Activated CD8-positive, alpha-beta memory T cell treated with anti-CD3 and anti-CD28 coated beads, Interleukin-2, amount 10 ng/mL, durations not matched to agents 7 days and 5 days (primary cell): ENCODE results near the gene QRICH2. TPM values are rescaled to one million over a fixed set of nuclear protein-coding genes. Genes with fewer than 3 reads are reported as not detected.

Experiments used
- ATAC-seq: fragments of 150-1000 bp; cut with Tn5 transposase; one replicate; pipeline ENCODE4 v1.10.0; 2021; ENCODE audit warnings: moderate library complexity
- CTCF ChIA-PET: fragments of 350-600 bp; sonication (Branson Sonifier 250); formaldehyde crosslinking; loops from one replicate; lab custom pipeline; 2021; ENCODE audit warnings: antibody characterized with exemption; lab: Charles Lee
- DNase-seq: peaks from one replicate; pipeline ENCODE4 v3.0.0-alpha.2; 2020
- H3K27ac Mint-ChIP-seq: one replicate; pipeline ENCODE4 v1.8.0; 2021; ENCODE audit warnings: mild to moderate bottlenecking, mixed read lengths
- H3K27me3 Mint-ChIP-seq: one replicate; pipeline ENCODE4 v1.8.0; 2021; ENCODE audit warnings: mixed read lengths
- H3K36me3 Mint-ChIP-seq: one replicate; pipeline ENCODE4 v1.8.0; 2021; ENCODE audit warnings: mild to moderate bottlenecking, mixed read lengths
- H3K4me1 Mint-ChIP-seq: one replicate; pipeline ENCODE4 v1.8.0; 2021; ENCODE audit warnings: mixed read lengths
- H3K4me3 Mint-ChIP-seq: one replicate; pipeline ENCODE4 v1.8.0; 2021; ENCODE audit warnings: mild to moderate bottlenecking, moderate library complexity, mixed read lengths
- H3K9me3 Mint-ChIP-seq: one replicate; pipeline ENCODE4 v1.8.0; 2022; ENCODE audit warnings: low read depth, mixed read lengths
- total RNA-seq, 2 experiments: library from RNA; stranded (reverse); gene quantifications; one replicate each; pipeline ENCODE4 v1.2.3, GENCODE V29; 2021

The QRICH2 gene
- total RNA-seq, 2 experiments from 2014 or later = 3.8 to 5.8 TPM

DNA sequence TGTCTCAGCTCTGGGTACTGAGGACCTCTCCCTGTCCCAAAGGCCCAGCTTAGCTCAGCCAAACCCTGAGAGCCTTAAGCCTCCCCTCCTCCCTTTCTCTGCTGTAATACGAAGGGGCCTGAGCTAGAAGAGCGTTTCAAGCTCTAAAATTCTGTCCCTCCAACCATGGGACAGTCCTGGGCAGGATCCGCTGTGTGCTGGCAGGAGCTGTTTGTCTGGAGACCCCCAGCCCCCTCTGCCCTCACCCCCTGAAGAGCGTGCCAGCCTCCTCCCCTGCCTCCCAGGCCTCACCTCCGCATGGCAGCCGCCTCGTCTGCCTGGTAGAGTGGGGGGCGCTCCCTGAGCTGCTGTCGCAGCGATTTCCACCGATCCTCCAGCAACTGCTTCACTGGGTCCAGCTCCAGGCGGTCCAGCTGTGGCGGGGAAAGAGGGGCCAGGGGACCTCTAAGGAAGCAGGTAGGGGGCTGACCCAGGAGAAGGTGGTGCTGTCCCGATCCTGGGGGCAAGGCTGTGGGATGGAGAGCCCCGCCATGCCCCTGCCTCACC is 28.3 kb downstream of the QRICH2 start:
- no peak overlapping the region for H3K4me3 Mint-ChIP-seq
- DNase-seq (no peak), ATAC-seq (no peak)
- H3K27me3 Mint-ChIP-seq = no peaks in the 10 kb centered on the region
- no peaks in the 10 kb centered on the region for H3K36me3 Mint-ChIP-seq
- no peak overlapping the region for H3K27ac Mint-ChIP-seq
- H3K4me1 Mint-ChIP-seq = peaks cover 1% of the 10 kb centered on the region
- CTCF ChIA-PET = interaction anchor here (0.7 to 13.7 kb wide), 66 partner anchors 8 to 299 kb away, joined by 3 to 308 read pairs (median 5); partner anchors contain the start of genes EXOC7, FOXJ1 and UBALD2
- no peaks in the 10 kb centered on the region for H3K9me3 Mint-ChIP-seq

DNA sequence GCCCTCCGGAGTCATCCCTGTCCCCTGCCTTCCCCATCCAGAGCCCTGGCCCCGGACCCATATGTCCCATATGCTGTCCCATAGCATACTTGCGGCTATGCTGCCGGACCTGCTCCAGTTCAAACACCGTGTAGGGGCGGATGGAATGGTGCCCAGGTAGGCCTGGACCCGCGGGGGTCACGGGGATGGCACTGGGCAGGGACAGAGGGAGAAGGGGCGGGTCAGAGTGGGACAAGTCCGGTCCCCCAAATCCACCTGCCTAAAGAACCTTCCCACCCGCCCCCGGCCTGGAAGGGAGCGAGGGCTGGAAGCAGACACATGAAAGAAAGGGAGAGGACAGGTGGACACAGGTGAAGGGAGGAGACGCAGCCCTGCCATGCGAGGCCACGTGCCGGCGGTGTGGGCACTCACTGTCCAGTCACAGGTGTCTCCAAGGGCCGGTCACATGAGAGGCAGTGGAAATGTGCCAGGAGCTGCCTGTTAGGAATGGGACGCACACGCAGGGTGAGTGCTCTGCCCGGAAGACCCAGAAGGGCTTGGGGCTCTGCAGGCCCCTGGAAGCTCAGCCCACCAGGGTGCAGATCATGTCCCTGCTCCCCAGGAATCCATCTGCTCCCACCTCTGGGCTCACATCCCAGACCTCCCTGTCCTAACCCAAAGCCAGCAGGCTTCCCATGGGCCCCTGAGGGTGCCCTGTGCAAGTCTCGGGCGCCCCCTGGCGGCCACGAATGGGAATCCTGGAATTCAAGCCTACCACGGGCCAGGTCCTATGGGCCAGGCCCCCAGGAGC is 28.9 kb downstream of the QRICH2 start:
- Mint-ChIP-seq H3K27me3 (no peaks in the 10 kb centered on the region), H3K4me3 (no peak overlapping the region), H3K4me1 (peaks cover 4% of the 10 kb centered on the region), H3K27ac (no peak overlapping the region), H3K9me3 (no peaks in the 10 kb centered on the region), H3K36me3 (no peaks in the 10 kb centered on the region)
- ATAC-seq (peak; percentile 88), DNase-seq (peak; percentile 89)
- CTCF ChIA-PET = interaction anchor here (0.7 to 13.7 kb wide), 69 partner anchors 9 to 298 kb away, joined by 3 to 308 read pairs (median 5); partner anchors contain the start of genes EXOC7, FOXJ1 and UBALD2

DNA sequence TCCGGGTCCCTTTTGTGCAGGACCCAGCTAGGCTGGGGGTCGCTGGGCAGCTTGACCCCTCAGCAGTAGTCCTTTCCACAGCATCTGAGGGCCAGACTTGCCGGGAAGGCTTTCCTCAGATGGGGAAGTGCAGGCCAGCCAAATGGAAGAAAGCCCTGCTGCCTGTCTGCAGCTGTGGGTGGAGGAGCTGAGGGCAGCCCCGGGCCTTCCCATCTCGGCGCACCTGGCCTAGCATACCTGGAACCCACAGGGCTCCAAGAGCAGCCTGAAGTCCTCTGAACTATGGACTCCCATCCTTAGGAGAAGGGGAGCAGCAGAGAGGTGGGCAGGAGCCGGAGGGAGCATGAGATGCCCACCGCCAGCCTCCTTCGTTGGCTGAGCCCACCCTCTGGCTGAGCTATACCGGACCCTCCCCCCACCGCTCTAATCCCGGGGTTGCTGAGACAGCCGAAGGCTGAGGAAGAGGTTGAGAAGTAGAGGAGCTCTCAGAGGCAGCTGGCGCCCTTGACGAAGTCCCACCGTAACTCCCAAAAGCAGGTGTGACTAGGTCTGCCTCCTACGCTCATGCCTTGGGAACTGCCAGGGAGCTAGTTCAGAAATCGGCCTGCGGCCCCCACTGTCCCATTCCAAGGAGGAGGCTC is 29.7 kb downstream of the QRICH2 start:
- DNase-seq (peak; percentile 42), ATAC-seq (no peak)
- Mint-ChIP-seq H3K4me3 (no peak overlapping the region), H3K36me3 (no peaks in the 10 kb centered on the region), H3K27ac (no peak overlapping the region), H3K9me3 (no peaks in the 10 kb centered on the region), H3K27me3 (no peaks in the 10 kb centered on the region), H3K4me1 (peaks cover 11% of the 10 kb centered on the region)
- CTCF ChIA-PET = interaction anchor here (1.0 to 13.7 kb wide), 17 partner anchors 9 to 265 kb away, joined by 3 to 308 read pairs (median 17); partner anchors contain the start of genes EXOC7, FOXJ1 and UBALD2

DNA sequence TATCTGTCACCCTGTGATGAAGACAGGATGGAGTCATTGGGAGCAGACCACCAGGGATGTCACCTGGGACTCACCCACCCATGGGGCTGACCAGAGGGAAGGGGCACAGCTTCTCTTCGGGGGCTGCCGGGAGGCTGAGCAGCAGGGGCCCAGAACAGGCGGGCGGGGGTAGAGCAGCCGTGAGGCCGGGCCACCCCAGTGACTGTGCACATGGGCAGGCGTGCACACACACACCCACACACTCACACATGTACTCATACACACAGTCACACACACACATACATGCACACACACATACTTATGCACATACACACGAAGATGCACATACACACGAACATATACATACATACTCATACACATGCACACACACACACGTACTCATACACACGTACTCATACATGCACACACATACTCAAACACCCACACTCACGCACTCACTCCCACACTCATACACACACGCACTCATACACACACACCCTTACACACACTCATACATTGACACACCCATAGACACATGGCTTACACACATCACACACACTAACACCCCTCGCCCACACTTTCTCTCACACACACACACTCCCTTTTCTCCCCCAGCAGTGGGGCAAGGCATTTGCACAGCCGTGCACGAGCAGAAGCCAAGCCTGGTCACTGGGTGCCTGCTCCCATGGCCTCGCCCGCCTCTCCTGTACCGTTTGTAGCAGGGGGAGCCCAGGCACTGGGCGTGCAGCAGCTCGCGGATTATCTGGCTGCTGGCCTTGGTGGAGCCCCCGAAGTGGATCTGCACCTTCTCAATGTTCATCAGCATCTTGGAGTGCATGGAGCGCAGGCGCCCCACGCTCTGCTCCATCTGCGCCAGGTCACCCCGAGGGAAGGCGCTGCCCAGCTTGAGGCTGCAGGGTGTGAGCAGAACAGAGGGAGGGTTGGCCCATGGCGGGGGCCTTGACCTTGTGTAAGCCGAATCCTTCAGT is 30.5 kb downstream of the QRICH2 start:
- Mint-ChIP-seq H3K27me3 (no peaks in the 10 kb centered on the region), H3K9me3 (no peaks in the 10 kb centered on the region), H3K27ac (peak overlapping the region; percentile 74), H3K4me1 (peaks cover 19% of the 10 kb centered on the region), H3K36me3 (no peaks in the 10 kb centered on the region), H3K4me3 (no peak overlapping the region)
- CTCF ChIA-PET = interaction anchor here (0.6 to 13.7 kb wide), 11 partner anchors 9 to 264 kb away, joined by 3 to 308 read pairs (median 5); no protein-coding TSS in a partner anchor
- ATAC-seq (no peak), DNase-seq (peak; percentile 41)

DNA sequence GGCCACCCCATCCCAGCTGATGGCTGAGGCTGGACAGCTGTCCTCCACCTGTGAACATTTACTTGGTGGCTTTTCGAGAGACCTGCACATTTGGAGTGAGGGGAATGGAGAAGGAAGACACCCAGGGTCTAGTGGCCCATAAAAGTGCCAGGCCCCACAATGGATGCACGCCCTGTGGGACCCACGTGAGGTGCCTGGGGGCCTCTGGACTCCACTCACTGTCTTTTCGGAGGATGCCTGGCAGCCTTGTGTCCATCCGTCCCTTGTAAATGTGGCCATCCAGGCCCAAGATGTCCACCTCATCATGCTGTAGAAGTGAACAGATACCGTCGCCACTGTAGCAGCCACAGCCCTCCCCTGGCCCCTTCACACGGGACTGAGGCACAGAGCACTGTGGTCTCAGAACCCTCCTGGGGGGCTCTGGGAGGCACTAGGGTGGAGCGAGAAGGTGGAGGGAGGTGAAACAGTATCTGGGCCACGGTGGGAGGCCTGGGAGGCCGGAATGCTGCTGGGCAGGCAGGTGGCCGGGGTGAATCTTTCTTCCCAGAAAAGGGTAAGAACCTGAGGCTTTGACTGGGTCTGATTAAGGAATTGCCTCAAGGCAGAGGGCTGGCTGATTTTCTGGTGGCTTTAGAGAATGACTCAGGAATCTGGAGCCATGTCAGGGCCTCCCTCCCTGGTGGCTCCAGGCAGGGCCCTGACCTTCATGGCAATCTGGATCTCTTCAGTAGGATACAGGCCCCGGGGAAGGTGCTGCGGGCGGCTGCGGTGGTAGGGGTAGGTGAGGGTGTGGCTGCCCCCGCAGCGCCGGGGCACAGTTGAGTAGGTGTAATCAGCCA is 31.4 kb downstream of the QRICH2 start:
- Mint-ChIP-seq H3K27ac (peak overlapping the region; percentile 74), H3K4me1 (peaks cover 23% of the 10 kb centered on the region), H3K27me3 (no peaks in the 10 kb centered on the region), H3K4me3 (no peak overlapping the region), H3K9me3 (no peaks in the 10 kb centered on the region), H3K36me3 (peaks cover 2% of the 10 kb centered on the region)
- CTCF ChIA-PET = interaction anchor here (0.6 to 2.8 kb wide), 6 partner anchors 8 to 155 kb away, joined by 3 to 23 read pairs (median 3); no protein-coding TSS in a partner anchor
- no peak for ATAC-seq
- DNase-seq = peak; percentile 41

DNA sequence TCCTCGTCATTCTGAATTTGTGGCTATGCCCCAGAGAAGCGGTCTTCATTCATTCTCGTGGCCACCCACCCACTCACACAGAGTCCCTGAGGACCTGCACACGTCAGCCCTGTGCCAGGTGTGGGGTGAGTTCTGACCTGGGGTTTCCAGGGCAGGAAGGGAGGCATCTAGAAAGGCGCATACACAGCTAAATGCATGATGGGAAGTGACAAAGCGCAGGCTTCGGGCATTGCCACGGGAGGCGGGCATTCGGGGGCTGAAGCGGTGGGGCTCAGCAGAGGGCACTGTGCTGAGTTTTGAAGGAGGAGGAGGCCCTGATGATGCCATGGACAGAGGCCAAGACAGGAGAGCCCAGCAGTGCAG is 32.0 kb downstream of the QRICH2 start:
- ATAC-seq = no peak
- peak; percentile 43 for DNase-seq
- no peaks in the 10 kb centered on the region for H3K27me3 Mint-ChIP-seq
- peaks cover 7% of the 10 kb centered on the region for H3K36me3 Mint-ChIP-seq
- no peak overlapping the region for H3K27ac Mint-ChIP-seq
- CTCF ChIA-PET = interaction anchor here (0.8 to 2.8 kb wide), 5 partner anchors 8 to 155 kb away, joined by 3 to 23 read pairs (median 3); no protein-coding TSS in a partner anchor
- no peak overlapping the region for H3K4me3 Mint-ChIP-seq
- H3K4me1 Mint-ChIP-seq = peaks cover 28% of the 10 kb centered on the region
- no peaks in the 10 kb centered on the region for H3K9me3 Mint-ChIP-seq

DNA sequence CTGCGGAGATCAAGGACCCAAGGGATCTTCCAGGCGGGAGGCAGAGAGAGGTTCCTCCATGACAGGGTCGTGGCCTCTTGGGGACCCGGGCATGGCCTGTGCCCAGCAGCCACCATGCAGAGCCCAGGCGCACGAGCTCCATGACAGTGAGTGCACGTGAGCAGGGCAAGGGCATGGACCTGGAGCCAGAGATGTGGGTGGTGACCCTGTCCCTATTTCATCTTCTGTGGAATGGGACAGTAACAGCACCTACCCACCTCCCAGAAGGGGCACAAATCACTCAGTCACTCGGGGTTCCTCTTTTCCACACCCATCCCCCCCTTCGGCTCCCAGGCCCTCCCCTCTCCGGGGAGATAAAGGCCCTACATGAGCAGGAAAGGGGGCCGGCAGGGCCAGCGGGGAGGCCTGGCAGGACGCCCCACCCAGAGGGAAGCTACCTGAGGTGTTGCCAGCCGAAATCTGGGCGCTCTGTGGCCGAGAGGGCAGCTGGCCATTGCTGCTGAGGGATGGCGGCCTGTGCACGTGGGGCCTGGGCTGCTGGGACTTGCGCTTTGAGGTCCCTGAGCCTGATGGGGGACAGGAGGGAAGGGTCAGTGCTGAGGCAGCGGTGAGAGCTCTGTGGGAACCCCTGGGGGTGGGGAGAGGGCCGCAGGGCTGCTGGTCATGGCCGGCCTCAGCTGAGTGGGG is 32.6 kb downstream of the QRICH2 start:
- DNase-seq = peak; percentile 43

DNA sequence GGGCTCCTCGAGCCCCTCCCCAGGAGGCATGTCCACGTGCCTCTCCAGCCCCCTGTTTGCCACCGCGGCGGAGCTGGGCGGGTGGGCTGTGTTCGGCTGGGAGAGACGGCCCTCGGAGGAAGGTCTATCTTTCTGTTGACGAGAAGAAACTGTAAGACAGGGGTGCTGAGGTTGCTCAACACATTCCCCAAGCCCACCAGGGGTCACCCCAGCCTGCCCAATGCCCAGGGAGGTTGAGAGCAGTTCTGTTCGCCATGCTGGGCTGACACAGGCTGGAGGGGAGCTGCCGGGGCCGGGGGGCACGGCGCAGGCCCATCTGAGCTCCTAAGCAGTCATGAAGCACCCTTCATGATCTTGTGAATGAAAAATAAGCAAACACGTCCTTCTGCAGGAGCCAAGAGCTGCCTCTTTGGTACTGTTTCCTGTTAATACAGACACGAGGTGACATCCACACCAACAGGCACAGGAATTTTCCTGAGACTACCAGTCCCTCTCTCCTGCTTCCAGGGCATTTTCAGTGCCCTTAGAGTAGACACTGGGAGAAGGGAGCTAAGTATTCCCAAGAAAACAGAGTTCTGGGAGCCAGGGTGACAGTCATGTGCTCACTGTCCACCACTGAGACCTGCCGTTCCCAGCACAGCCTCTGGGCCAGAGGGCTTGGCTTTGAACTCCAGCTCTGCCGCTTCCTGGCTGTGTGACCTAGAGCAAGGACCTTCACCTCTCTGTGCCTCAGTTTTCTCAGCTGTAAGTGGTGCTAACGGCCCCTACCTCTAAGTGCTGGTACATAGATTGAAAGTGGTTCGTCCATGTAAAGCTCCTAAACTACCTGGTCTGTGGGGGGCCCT is 33.7 kb downstream of the QRICH2 start:
- H3K27me3 Mint-ChIP-seq = no peaks in the 10 kb centered on the region
- no peak overlapping the region for H3K4me3 Mint-ChIP-seq
- H3K9me3 Mint-ChIP-seq = no peaks in the 10 kb centered on the region
- peaks cover 41% of the 10 kb centered on the region for H3K4me1 Mint-ChIP-seq
- DNase-seq (peak; percentile 50), ATAC-seq (no peak)
- CTCF ChIA-PET = interaction anchor here (0.6 to 3.7 kb wide), 15 partner anchors 8 to 260 kb away, joined by 3 to 25 read pairs (median 5); no protein-coding TSS in a partner anchor
- H3K27ac Mint-ChIP-seq = peak overlapping the region; percentile 63
- H3K36me3 Mint-ChIP-seq = peaks cover 20% of the 10 kb centered on the region

More for the DNA sequence above, 32.6 kb downstream of the QRICH2 start:
- no peak for ATAC-seq
- Mint-ChIP-seq H3K4me3 (no peak overlapping the region), H3K9me3 (no peaks in the 10 kb centered on the region), H3K27ac (no peak overlapping the region), H3K4me1 (peaks cover 33% of the 10 kb centered on the region), H3K36me3 (peaks cover 12% of the 10 kb centered on the region), H3K27me3 (no peaks in the 10 kb centered on the region)
- CTCF ChIA-PET = interaction anchor here (0.8 to 3.7 kb wide), 11 partner anchors 8 to 261 kb away, joined by 3 to 25 read pairs (median 5); no protein-coding TSS in a partner anchor

DNA sequence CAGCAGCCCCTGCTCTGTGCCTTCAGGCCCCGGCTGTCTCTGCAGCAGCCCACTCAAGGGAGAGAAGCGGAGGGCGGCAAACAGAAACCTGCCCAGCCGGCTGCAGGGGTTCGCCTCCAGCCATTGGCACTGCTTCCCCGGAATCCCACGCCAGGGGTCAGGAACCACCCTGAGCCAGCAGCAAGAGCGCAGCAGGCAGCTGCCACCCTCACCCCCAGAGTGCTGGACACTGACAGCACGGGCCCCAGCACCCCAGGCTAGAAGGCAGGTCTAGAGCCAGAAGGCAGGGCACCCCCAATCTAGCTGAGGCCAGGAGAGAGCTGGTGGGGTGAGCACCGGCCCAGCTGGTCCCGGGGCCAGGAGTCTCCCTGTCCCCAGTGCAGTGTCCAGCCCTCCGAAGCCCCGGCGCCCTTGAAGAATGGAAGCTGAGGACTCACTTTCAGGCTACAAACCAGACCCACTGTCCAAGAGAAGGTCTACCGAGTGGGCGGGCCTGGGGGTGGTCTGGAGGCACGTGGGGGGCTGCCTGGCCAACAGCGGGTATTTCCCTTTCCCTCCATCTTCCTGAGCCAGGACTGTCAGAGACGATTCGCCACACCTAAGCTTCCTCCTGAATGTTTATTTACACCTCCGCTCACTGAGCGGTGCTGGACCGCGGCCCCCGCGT is 34.5 kb downstream of the QRICH2 start:
- no peak for ATAC-seq
- Mint-ChIP-seq H3K4me3 (peak overlapping the region; percentile 38), H3K36me3 (peaks cover 27% of the 10 kb centered on the region), H3K9me3 (no peaks in the 10 kb centered on the region), H3K4me1 (peaks cover 45% of the 10 kb centered on the region), H3K27ac (peak overlapping the region; percentile 99), H3K27me3 (no peaks in the 10 kb centered on the region)
- peak; percentile 52 for DNase-seq
- CTCF ChIA-PET = interaction anchor here (1.0 to 3.7 kb wide), 12 partner anchors 9 to 170 kb away, joined by 3 to 25 read pairs (median 5); partner anchors contain the start of gene EXOC7
